Fibroblast of villous mesenchyme (primary cell): Measurements from ENCODE around the gene PAX2. TPM values are rescaled to one million over a fixed set of nuclear protein-coding genes. Genes with fewer than 3 reads are reported as not detected.

ENCODE experiments used
- DNase-seq: peaks from one replicate; pipeline ENCODE4 v3.0.0-alpha.2; 2010; ENCODE audit warnings: low read depth
- H3K4me3 ChIP-seq: 2 replicates; pipeline ENCODE4 v1.5.1; 2011; ENCODE audit warnings: low read depth, mild to moderate bottlenecking, low read length
- total RNA-seq: library from RNA; depleted of rRNA; stranded (reverse); fragments of >200 nt; gene quantifications from 2 replicates; pipeline ENCODE4 v1.2.3, GENCODE V29; 2012
- TF ChIP-seq, protein P1 (sequence below): IDR thresholded peaks from 2 replicates; pipeline ENCODE4 v1.5.1; 2012; ENCODE audit warnings: low read depth, mild to moderate bottlenecking, low read length; ENCODE audit not compliant: insufficient read depth

PAX2 gene
- total RNA-seq, 1 donor: not detected

DNA sequence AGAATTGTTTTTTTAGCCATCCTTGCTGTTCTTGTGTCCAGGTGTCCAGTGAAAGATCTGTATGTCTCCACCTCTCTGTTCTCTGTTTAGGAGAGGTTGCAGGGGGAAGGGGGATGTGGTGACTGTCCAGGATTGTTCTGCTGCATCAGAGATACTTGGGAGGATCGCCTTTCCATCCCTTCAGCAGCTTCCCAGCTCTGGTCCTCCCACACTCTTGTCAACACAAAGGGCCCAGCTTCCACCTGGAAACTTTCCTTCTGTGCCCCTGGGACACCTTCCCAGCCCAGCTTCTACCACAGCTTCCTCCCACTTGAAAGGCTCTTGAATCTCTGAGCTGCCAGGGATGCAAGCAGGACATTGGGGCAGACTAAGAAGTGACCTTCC is 85.3 kb downstream of the PAX2 start:
- TF ChIP-seq, protein P1, sequence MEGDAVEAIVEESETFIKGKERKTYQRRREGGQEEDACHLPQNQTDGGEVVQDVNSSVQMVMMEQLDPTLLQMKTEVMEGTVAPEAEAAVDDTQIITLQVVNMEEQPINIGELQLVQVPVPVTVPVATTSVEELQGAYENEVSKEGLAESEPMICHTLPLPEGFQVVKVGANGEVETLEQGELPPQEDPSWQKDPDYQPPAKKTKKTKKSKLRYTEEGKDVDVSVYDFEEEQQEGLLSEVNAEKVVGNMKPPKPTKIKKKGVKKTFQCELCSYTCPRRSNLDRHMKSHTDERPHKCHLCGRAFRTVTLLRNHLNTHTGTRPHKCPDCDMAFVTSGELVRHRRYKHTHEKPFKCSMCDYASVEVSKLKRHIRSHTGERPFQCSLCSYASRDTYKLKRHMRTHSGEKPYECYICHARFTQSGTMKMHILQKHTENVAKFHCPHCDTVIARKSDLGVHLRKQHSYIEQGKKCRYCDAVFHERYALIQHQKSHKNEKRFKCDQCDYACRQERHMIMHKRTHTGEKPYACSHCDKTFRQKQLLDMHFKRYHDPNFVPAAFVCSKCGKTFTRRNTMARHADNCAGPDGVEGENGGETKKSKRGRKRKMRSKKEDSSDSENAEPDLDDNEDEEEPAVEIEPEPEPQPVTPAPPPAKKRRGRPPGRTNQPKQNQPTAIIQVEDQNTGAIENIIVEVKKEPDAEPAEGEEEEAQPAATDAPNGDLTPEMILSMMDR: no peak
- no peak for DNase-seq

GRCh38 chr10:100831742-100832141 is 86.4 kb downstream of the PAX2 start:
- TF ChIP-seq, protein P1: no peak
- DNase-seq: no peak
- H3K4me3 ChIP-seq: no peak overlapping the region

More for the DNA sequence above, 85.3 kb downstream of the PAX2 start:
- H3K4me3 ChIP-seq: no peak overlapping the region

- no peak overlapping the region for H3K4me3 ChIP-seq
- DNase-seq: no peak
- TF ChIP-seq, protein P1: no peak
Measured at GRCh38 chr10:100835810-100836209, 90.4 kb downstream of the PAX2 start.

- TF ChIP-seq, protein P1: no peak
- H3K4me3 ChIP-seq: no peak overlapping the region
- DNase-seq: no peak
Measured at GRCh38 chr10:100836891-100837290, 91.5 kb downstream of the PAX2 start.

GRCh38 chr10:100837300-100837699 is 91.9 kb downstream of the PAX2 start:
- no peak overlapping the region for H3K4me3 ChIP-seq
- TF ChIP-seq, protein P1: no peak
- DNase-seq: no peak

DNA sequence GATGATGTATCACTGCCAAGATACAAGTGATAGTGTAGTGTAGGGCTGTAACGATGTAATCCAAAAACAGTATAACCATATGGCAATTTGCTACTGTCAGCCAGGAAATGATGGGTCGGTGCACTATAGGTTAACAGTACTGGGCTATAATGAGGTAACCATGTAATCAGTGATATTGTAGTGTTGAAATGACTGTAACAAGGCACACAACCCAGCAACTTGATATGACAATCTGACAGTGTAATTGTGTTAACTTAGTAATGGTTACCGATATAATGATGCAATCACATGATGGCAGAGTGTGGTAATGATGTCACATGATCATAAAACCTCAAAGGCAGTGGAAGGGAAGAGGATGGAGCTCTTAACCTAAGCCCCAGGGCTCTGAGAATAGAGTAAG is 93.6 kb downstream of the PAX2 start:
- no peak for DNase-seq
- TF ChIP-seq, protein P1: no peak
- H3K4me3 ChIP-seq: no peak overlapping the region

DNA sequence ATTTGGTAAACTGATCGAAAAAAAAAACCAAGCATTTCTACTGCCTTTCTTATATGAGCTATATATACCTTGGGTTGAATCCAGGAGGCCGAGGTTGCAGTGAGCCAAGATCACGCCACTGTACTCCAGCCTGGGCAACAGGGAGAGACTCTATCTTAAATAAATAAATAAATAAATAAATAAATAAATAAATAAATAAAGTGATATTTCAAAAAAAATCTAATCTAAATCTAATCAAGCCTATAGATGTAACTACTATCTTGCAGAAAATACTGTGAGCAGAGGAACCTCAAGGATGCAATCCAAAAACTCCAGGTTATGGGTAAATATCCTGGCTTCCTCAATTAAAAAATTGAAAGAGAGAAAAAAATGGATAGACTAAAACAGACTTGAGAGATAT is 96.1 kb downstream of the PAX2 start:
- TF ChIP-seq, protein P1: no peak
- H3K4me3 ChIP-seq: no peak overlapping the region
- no peak for DNase-seq
